Endothelial cell of umbilical vein (primary cell): ENCODE measurements around the gene CPNE1. TPM values are rescaled to one million over a fixed set of nuclear protein-coding genes. Genes with fewer than 3 reads are reported as not detected.

Experiments used
- BruUV-seq: library from RNA; stranded (reverse); fragments of 400-500 nt; replicated peaks from 2 replicates; lab custom pipeline; 2021; lab: Mats Ljungman, UMichigan
- CTCF ChIA-PET: fragments of 300-600, 350-600 bp; sonication (Branson Sonifier 250); formaldehyde crosslinking; loops from one replicate; lab custom pipeline; 2021; ENCODE audit warnings: antibody characterized with exemption, inconsistent platforms; lab: Charles Lee
- POLR2A ChIA-PET: fragments of 300-600, 350-600 bp; sonication (Branson Sonifier 250); formaldehyde crosslinking; loops from one replicate; lab custom pipeline; 2021; ENCODE audit warnings: antibody characterized with exemption, inconsistent platforms; lab: Charles Lee
- DNase-seq: peaks from one replicate; pipeline ENCODE4 v3.0.0-alpha.2; 2011; ENCODE audit warnings: low read depth, low spot score
- FAIRE-seq: peaks from 2 replicates; lab custom pipeline; 2011; peaks lifted over from hg19 to GRCh38; lab: Jason Lieb, UNC
- H2AFZ ChIP-seq: 2 replicates; pipeline ENCODE4 v1.6.0; 2012; ENCODE audit warnings: low read depth, low read length, control low read depth, inconsistent platforms
- H3K27ac ChIP-seq: 2 replicates; pipeline ENCODE4 v1.5.1; 2011; ENCODE audit warnings: low read depth, mild to moderate bottlenecking, control low read depth, low read length, moderate library complexity; ENCODE audit not compliant: insufficient read depth
- H3K27me3 ChIP-seq, 2 experiments: 2 replicates each; pipeline versions ENCODE4 v1.6.0 to v1.6.1; 2011; ENCODE audit warnings: low read length in 2 of 2, mixed read lengths in 1 of 2; ENCODE audit not compliant: control insufficient read depth in 2 of 2, insufficient read depth in 2 of 2
- H3K36me3 ChIP-seq, 2 experiments: 2 replicates in 1 of 2; 3 replicates in 1 of 2; pipeline ENCODE4 v1.5.1; 2011; ENCODE audit warnings: low read length in 2 of 2, mild to moderate bottlenecking in 1 of 2, moderate library complexity in 1 of 2; ENCODE audit not compliant: control insufficient read depth in 2 of 2, insufficient read depth in 2 of 2; ENCODE audit errors: extremely low read depth in 1 of 2
- H3K4me1 ChIP-seq: 3 replicates; pipeline ENCODE4 v1.5.1; 2011; ENCODE audit warnings: mild to moderate bottlenecking, low read length; ENCODE audit not compliant: control insufficient read depth, insufficient read depth; ENCODE audit errors: extremely low read depth
- H3K4me2 ChIP-seq: 2 replicates; pipeline ENCODE4 v1.6.1; 2011; ENCODE audit warnings: low read length, control low read depth, mixed read lengths; ENCODE audit not compliant: insufficient read depth
- H3K4me3 ChIP-seq, 3 experiments: fragments of 200-600 bp in 1 of 3; sonication (generic), shearing (Covaris generic) in 1 of 3; replicated peaks in 1 of 3; 2 replicates each; pipeline ENCODE4 v1.5.1; 2011 to 2016; ENCODE audit warnings: control low read depth in 3 of 3, low read length in 3 of 3, mild to moderate bottlenecking in 2 of 3, inconsistent platforms in 1 of 3, low read depth in 1 of 3, moderate library complexity in 1 of 3; ENCODE audit not compliant: insufficient read depth in 1 of 3
- H3K79me2 ChIP-seq: 2 replicates; pipeline ENCODE4 v1.6.0; 2012; ENCODE audit warnings: low read length, inconsistent platforms; ENCODE audit not compliant: control insufficient read depth, insufficient read depth
- H3K9ac ChIP-seq: replicated peaks from 2 replicates; pipeline ENCODE3; 2011; ENCODE audit warnings: low read length, control low read depth; ENCODE audit not compliant: insufficient read depth; ENCODE audit errors: extremely low read depth
- H3K9me1 ChIP-seq: replicated peaks from 3 replicates; pipeline ENCODE4 v1.6.0; 2011; ENCODE audit warnings: mild to moderate bottlenecking, low read length; ENCODE audit not compliant: control insufficient read depth, insufficient read depth; ENCODE audit errors: extremely low read depth
- H3K9me3 ChIP-seq: replicated peaks from 2 replicates; pipeline ENCODE4 v1.5.1; 2012; ENCODE audit warnings: low read length, inconsistent platforms; ENCODE audit not compliant: control insufficient read depth, insufficient read depth
- H4K20me1 ChIP-seq: replicated peaks from 2 replicates; pipeline ENCODE3; 2011; ENCODE audit warnings: mild to moderate bottlenecking, low read length; ENCODE audit not compliant: control insufficient read depth, insufficient read depth; ENCODE audit errors: extremely low read depth
- EZH2 ChIP-seq: IDR thresholded peaks from 2 replicates; pipeline ENCODE4 v1.6.1; 2012; ENCODE audit warnings: borderline replicate concordance, low read depth, mild to moderate bottlenecking, moderate library complexity, low read length, inconsistent platforms; ENCODE audit not compliant: severe bottlenecking
- FOS ChIP-seq: IDR thresholded peaks from 2 replicates; pipeline ENCODE4 v1.6.1; 2011; ENCODE audit warnings: mild to moderate bottlenecking, low read length, moderate library complexity, borderline replicate concordance; ENCODE audit not compliant: insufficient read depth
- GATA2 ChIP-seq: IDR thresholded peaks from 2 replicates; pipeline ENCODE4 v1.7.0; 2011; ENCODE audit warnings: low read depth, mild to moderate bottlenecking, moderate library complexity, mixed read lengths, low read length; ENCODE audit not compliant: insufficient read length, insufficient read depth
- JUN ChIP-seq: IDR thresholded peaks from 2 replicates; pipeline ENCODE4 v1.6.1; 2011; ENCODE audit warnings: borderline replicate concordance, low read depth; ENCODE audit not compliant: insufficient read length, insufficient read depth
- MYC ChIP-seq: IDR thresholded peaks from one replicate; pipeline ENCODE4 v1.6.1; 2011; ENCODE audit warnings: mild to moderate bottlenecking, low read depth, low read length
- POLR2A ChIP-seq: IDR thresholded peaks from 2 replicates; pipeline ENCODE4 v1.6.1; 2012; ENCODE audit warnings: low read depth, mild to moderate bottlenecking, control low read depth, low read length
- POLR2AphosphoS5 ChIP-seq: IDR thresholded peaks from 2 replicates; pipeline ENCODE4 v1.6.1; 2012; ENCODE audit warnings: low read depth, mild to moderate bottlenecking, control low read depth, low read length, moderate library complexity; ENCODE audit not compliant: insufficient read depth
- dilution Hi-C: fragments of 300-500 bp; cut with MboI; formaldehyde crosslinking; loops from one replicate; pipeline ENCODE4 v1.15.0; 2019; ENCODE audit warnings: low sequenced_read_pairs; ENCODE audit not compliant: extremely low pct_ligation_motif_present
- intact Hi-C: fragments of 100-400 bp; cut with micrococcal nuclease; formaldehyde crosslinking; loops from one replicate; pipeline ENCODE4 v1.10.0; 2022
- polyA plus RNA-seq, 4 experiments: library from polyadenylated mRNA; depleted of rRNA in 3 of 4; stranded (reverse) in 3 of 4; unstranded in 1 of 4; fragments of >200 nt; gene quantifications; 2 replicates each; pipeline versions ENCODE4 v1.2.1 to v1.2.3, GENCODE V29; 2011 to 2012; ENCODE audit warnings: missing spikeins in 1 of 4
- total RNA-seq: library from RNA; stranded (reverse); gene quantifications from 2 replicates; pipeline ENCODE4 v1.2.3, GENCODE V29; 2021
- TF ChIP-seq, protein P1 (sequence below), 2 donors: IDR thresholded peaks; 1 replicate in 1 of 2; 2 replicates in 1 of 2; pipeline ENCODE4 v1.5.1; 2011; ENCODE audit warnings: low read length in 2 of 2, mild to moderate bottlenecking in 2 of 2, moderate library complexity in 2 of 2, control low read depth in 1 of 2, inconsistent platforms in 1 of 2, low read depth in 1 of 2; ENCODE audit not compliant: insufficient read depth in 1 of 2; ENCODE audit errors: extremely low read depth in 1 of 2
- TF ChIP-seq, protein P2 (sequence below): IDR thresholded peaks from 2 replicates; pipeline ENCODE4 v1.6.1; 2011; ENCODE audit not compliant: insufficient read depth, insufficient read length

CPNE1 gene
- total and polyA plus RNA-seq, 2 donors (not counting 3 experiments of a cell fraction or from before 2014, with no cell fraction given) = 244 to 316 TPM

DNA sequence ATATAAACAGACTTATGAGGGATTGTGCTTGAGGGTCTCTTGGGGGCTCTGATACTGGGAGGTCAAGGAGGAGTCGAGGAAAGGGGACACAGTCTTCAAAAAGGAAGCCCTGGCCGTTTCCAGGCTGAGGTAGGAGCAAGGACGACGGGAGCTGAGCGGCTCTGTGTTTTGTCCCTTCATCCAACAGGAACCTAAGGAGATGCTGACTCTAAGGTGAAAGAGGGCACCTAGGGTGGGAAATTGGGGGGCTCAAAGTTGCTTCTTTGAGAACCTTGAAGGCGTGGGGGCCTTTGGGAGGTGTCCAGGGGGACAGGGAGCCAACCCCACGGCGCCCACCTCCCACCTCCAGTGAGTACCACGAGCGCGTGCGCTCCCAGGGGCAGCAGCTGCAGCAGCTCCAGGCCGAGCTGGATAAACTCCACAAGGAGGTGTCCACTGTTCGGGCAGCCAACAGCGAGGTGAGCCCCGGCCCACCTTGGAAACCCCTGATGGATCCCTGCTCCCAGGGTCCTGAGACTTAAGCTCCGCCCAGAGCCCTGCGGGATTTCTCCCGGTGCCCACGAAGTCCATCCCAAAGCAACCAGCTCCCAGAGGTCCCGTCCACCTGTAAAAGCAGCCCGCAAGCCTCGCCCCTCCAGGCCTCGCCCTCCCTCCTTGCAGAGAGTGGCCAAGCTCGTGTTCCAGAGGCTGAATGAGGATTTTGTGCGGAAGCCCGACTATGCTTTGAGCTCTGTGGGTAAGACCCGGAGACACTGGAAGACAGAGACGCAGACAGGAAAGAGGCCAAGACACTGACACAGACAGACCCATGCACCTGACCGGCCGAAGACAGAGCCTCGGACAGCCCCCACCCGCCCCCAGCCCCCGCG is 46.2 kb downstream of the CPNE1 start:
- ChIA-PET CTCF (interaction anchor here (0.8 to 5.5 kb wide), 16 partner anchors 7 to 336 kb away, joined by 3 to 28 read pairs (median 4); partner anchors contain the start of gene SCAND1), POLR2A (interaction anchor here (0.6 kb wide), 1 partner anchor 120 kb away, joined by 3 read pairs; no protein-coding TSS in a partner anchor)
- no peaks in the 10 kb centered on the region for H3K9me1 ChIP-seq
- H3K4me1 ChIP-seq = peaks cover 25% of the 10 kb centered on the region
- H3K79me2 ChIP-seq = no peaks in the 10 kb centered on the region
- H3K9ac ChIP-seq = peak overlapping the region; percentile 14
- H3K36me3 ChIP-seq = peaks cover 0 to 2% of the 10 kb centered on the region in 2 experiments
- H4K20me1 ChIP-seq = no peaks in the 10 kb centered on the region
- no TSS peak for BruUV-seq
- no peak overlapping the region for H3K27ac ChIP-seq
- intact Hi-C loops (loop anchor here (1.0 to 10.0 kb wide), 6 partner anchors 76 to 446 kb away; partner anchors contain the start of genes ERGIC3, NFS1, PROCR and ROMO1), dilution Hi-C loops (no loop called here)
- no peaks in the 10 kb centered on the region for H3K9me3 ChIP-seq
- peak; percentile 31 for DNase-seq
- FAIRE-seq = no peak
- H3K27me3 ChIP-seq = no peaks in the 10 kb centered on the region
- TF ChIP-seq, protein P1, sequence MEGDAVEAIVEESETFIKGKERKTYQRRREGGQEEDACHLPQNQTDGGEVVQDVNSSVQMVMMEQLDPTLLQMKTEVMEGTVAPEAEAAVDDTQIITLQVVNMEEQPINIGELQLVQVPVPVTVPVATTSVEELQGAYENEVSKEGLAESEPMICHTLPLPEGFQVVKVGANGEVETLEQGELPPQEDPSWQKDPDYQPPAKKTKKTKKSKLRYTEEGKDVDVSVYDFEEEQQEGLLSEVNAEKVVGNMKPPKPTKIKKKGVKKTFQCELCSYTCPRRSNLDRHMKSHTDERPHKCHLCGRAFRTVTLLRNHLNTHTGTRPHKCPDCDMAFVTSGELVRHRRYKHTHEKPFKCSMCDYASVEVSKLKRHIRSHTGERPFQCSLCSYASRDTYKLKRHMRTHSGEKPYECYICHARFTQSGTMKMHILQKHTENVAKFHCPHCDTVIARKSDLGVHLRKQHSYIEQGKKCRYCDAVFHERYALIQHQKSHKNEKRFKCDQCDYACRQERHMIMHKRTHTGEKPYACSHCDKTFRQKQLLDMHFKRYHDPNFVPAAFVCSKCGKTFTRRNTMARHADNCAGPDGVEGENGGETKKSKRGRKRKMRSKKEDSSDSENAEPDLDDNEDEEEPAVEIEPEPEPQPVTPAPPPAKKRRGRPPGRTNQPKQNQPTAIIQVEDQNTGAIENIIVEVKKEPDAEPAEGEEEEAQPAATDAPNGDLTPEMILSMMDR (IDR thresholded peaks at IDR 0.05; ENCODE audit: extremely low read depth in 1 of 2, insufficient read depth in 1 of 2, low read depth in 1 of 2, low read length in 2 of 2) = no peak
- TF ChIP-seq EZH2 (no peak), MYC (no peak), FOS (no peak), JUN (no peak), POLR2A (no peak), GATA2 (no peak), POLR2AphosphoS5 (no peak)
- TF ChIP-seq, protein P2, sequence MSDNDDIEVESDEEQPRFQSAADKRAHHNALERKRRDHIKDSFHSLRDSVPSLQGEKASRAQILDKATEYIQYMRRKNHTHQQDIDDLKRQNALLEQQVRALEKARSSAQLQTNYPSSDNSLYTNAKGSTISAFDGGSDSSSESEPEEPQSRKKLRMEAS = no peak
- H3K4me3 ChIP-seq = peak overlapping the region; percentile 20 to 54 (median 47)
- peak overlapping the region; percentile 51 for H3K4me2 ChIP-seq
- peak overlapping the region; percentile 2 for H2AFZ ChIP-seq
